Measurements from ENCODE around the gene STK17A. TPM values are rescaled to one million over a fixed set of nuclear protein-coding genes. Genes with fewer than 3 reads are reported as not detected.

The STK17A gene
- total and polyA plus RNA-seq, 2 of the 8 experiments (the other 6 are each of a cell fraction or from before 2014, with no cell fraction given) = 2.2 to 12.2 TPM

DNA sequence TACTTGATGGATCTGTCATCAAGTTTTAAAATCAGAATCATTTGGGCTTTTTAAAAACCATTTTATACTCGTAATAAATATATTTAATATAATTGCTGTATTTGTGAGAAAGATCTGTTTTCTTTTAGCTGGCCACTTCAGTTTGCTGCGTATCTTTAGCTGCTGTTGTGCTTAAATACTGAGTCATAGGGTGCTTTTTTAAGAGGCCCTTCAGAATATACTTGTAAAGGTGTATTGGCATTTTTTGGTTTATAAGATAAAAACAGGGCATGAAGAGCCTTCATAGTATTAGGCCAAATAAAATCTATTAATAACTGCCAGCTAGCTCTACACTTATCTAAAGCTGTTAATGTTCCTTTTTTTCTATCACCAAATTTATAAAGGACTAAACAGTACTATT, 43.8 kb downstream of the STK17A start (continued):
- TF ChIP-seq, protein P1, sequence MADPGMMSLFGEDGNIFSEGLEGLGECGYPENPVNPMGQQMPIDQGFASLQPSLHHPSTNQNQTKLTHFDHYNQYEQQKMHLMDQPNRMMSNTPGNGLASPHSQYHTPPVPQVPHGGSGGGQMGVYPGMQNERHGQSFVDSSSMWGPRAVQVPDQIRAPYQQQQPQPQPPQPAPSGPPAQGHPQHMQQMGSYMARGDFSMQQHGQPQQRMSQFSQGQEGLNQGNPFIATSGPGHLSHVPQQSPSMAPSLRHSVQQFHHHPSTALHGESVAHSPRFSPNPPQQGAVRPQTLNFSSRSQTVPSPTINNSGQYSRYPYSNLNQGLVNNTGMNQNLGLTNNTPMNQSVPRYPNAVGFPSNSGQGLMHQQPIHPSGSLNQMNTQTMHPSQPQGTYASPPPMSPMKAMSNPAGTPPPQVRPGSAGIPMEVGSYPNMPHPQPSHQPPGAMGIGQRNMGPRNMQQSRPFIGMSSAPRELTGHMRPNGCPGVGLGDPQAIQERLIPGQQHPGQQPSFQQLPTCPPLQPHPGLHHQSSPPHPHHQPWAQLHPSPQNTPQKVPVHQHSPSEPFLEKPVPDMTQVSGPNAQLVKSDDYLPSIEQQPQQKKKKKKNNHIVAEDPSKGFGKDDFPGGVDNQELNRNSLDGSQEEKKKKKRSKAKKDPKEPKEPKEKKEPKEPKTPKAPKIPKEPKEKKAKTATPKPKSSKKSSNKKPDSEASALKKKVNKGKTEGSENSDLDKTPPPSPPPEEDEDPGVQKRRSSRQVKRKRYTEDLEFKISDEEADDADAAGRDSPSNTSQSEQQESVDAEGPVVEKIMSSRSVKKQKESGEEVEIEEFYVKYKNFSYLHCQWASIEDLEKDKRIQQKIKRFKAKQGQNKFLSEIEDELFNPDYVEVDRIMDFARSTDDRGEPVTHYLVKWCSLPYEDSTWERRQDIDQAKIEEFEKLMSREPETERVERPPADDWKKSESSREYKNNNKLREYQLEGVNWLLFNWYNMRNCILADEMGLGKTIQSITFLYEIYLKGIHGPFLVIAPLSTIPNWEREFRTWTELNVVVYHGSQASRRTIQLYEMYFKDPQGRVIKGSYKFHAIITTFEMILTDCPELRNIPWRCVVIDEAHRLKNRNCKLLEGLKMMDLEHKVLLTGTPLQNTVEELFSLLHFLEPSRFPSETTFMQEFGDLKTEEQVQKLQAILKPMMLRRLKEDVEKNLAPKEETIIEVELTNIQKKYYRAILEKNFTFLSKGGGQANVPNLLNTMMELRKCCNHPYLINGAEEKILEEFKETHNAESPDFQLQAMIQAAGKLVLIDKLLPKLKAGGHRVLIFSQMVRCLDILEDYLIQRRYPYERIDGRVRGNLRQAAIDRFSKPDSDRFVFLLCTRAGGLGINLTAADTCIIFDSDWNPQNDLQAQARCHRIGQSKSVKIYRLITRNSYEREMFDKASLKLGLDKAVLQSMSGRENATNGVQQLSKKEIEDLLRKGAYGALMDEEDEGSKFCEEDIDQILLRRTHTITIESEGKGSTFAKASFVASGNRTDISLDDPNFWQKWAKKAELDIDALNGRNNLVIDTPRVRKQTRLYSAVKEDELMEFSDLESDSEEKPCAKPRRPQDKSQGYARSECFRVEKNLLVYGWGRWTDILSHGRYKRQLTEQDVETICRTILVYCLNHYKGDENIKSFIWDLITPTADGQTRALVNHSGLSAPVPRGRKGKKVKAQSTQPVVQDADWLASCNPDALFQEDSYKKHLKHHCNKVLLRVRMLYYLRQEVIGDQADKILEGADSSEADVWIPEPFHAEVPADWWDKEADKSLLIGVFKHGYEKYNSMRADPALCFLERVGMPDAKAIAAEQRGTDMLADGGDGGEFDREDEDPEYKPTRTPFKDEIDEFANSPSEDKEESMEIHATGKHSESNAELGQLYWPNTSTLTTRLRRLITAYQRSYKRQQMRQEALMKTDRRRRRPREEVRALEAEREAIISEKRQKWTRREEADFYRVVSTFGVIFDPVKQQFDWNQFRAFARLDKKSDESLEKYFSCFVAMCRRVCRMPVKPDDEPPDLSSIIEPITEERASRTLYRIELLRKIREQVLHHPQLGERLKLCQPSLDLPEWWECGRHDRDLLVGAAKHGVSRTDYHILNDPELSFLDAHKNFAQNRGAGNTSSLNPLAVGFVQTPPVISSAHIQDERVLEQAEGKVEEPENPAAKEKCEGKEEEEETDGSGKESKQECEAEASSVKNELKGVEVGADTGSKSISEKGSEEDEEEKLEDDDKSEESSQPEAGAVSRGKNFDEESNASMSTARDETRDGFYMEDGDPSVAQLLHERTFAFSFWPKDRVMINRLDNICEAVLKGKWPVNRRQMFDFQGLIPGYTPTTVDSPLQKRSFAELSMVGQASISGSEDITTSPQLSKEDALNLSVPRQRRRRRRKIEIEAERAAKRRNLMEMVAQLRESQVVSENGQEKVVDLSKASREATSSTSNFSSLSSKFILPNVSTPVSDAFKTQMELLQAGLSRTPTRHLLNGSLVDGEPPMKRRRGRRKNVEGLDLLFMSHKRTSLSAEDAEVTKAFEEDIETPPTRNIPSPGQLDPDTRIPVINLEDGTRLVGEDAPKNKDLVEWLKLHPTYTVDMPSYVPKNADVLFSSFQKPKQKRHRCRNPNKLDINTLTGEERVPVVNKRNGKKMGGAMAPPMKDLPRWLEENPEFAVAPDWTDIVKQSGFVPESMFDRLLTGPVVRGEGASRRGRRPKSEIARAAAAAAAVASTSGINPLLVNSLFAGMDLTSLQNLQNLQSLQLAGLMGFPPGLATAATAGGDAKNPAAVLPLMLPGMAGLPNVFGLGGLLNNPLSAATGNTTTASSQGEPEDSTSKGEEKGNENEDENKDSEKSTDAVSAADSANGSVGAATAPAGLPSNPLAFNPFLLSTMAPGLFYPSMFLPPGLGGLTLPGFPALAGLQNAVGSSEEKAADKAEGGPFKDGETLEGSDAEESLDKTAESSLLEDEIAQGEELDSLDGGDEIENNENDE (IDR thresholded peaks at IDR 0.05; ENCODE audit: insufficient replicate concordance, low read length) = no peak
- TF ChIP-seq CBX5 (IDR thresholded peaks at IDR 0.05; ENCODE audit: low read depth, low read length) (no peak), KDM4A (IDR thresholded peaks at IDR 0.05; ENCODE audit: low read depth, low read length, severe bottlenecking) (no peak), EZH2 (IDR thresholded peaks at IDR 0.05; ENCODE audit: low read depth, low read length, severe bottlenecking) (no peak), SIX5 (IDR thresholded peaks at IDR 0.05; ENCODE audit: low read depth, low read length) (no peak)
- TF ChIP-seq, protein P2, sequence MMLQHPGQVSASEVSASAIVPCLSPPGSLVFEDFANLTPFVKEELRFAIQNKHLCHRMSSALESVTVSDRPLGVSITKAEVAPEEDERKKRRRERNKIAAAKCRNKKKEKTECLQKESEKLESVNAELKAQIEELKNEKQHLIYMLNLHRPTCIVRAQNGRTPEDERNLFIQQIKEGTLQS (IDR thresholded peaks at IDR 0.05; ENCODE audit: insufficient read depth, low read depth, low read length) = no peak
